ENCODE measurements around the gene MAD1L1. TPM values are rescaled to one million over a fixed set of nuclear protein-coding genes. Genes with fewer than 3 reads are reported as not detected.
"Not testable (repeated sequence)": the region's sequence is repeated elsewhere in the genome, so short reads cannot be mapped to it uniquely, and the experiment has no call there.

The MAD1L1 gene
- polyA plus RNA-seq, 4 donors = 22.6 to 26.9 (median 24.6) TPM

DNA sequence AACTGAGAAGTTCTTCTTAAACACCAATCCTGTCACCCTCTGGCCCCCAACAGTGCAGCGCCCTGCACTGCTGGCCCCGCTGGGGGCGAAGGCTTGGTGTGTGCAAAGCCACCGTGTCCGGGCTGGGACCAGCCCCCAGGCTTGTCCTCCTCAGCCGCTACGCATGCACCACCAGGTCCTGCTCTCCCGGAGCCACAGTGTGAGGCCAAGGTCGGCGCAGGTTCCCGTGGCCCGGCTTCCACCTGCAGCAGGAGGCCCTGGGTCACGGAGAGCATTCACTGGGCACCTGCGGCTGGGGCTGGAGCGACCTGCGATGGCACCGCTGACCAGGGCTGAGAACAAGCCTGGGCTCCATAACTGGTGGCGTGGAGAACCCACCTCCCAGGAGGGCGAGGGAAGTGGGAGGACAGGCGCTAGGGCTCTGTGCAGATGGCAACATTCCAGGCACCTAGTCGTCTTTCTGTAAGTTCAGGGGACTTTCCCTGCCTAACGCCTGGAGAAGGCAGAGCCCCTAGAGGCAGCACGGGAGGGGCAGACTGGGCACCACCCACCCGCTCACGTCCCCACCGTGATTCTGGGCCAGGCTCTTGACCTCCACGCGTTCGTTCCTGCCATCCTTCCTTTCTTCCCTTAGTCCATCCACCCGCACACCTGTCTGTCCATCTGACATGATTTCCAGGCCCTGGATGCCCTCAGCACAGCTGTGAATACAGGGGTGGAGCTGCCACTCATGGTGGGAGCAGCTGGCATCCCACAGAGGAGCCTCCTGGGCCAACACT, 291.1 kb downstream of the MAD1L1 start:
- no peak for DNase-seq (ENCODE audit: low read depth in 4 of 4, low spot score in 3 of 4)

DNA sequence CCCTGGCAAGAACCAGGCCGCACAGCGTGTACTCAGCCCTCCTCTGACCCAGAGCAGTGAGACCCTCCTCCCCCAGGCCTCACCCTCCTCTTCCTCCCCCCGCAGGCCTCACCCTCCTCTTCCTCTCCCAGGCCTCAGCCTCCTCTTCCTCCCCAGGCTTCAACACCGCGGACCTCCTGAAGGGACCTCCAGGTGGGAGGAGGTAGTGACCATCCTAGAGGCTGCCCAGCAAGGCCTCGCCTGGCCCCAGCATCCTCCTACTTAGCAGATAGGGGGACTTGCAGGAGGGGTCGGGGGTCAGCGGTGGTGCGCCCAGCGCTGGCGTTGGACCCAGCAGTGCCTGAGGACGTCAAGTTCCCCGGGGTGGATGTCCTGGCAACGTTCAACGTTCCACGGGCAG, 291.9 kb downstream of the MAD1L1 start:
- DNase-seq (ENCODE audit: low read depth in 4 of 4, low spot score in 3 of 4) = no peak

- DNase-seq (ENCODE audit: low read depth in 4 of 4, low spot score in 3 of 4) = no peak
Measured at GRCh38 chr7:1940402-1940786, 292.4 kb downstream of the MAD1L1 start.

- no peak for DNase-seq (ENCODE audit: low read depth in 4 of 4, low spot score in 3 of 4)
Measured at GRCh38 chr7:1939434-1940401, 293.0 kb downstream of the MAD1L1 start.

- DNase-seq (ENCODE audit: low read depth in 4 of 4, low spot score in 3 of 4) = no peak
Measured at GRCh38 chr7:1938788-1939433, 293.8 kb downstream of the MAD1L1 start.

GRCh38 chr7:1937252-1937605, 295.5 kb downstream of the MAD1L1 start:
- no peak for DNase-seq (ENCODE audit: low read depth in 4 of 4, low spot score in 3 of 4)

DNA sequence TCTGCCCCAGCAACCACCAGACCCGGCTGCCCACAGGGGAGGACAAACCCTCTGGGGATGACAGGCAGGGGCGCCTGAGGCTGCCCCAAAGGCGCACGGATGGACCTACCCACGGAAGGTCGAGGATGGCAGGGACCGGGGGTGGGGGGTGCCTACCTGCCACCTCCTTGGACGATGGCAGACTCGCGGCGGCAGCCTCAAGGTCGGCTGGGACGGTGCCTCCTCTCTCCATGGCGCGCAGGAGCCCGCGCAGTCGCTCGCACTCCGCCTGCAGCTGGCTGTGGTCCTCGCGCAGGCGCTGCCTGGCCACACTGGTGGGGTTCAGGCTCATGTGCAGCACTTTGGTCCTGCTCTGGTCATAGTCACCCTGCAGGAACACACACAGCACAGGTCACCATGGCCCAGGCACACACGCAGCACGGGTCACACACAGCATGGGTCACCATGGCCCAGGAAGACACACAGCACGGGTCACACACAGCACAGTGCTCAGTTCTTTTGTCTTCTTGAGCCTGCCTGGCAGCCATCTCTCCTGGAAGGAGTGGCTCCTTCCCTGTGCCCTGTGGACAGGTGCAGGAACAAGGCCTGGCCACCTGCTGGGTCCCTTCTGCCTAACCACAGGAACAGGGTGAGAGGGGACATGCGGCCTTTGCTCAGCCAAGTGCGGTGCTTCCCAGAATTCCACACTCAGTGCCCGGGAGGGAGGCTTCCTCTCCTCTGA, 296.1 kb downstream of the MAD1L1 start:
- no peak for DNase-seq (ENCODE audit: low read depth in 4 of 4, low spot score in 3 of 4)

GRCh38 chr7:1936006-1936310, 296.8 kb downstream of the MAD1L1 start:
- DNase-seq (ENCODE audit: low read depth in 4 of 4, low spot score in 3 of 4) = no peak

GRCh38 chr7:1935176-1936005, 297.4 kb downstream of the MAD1L1 start:
- no peak for DNase-seq (ENCODE audit: low read depth in 4 of 4, low spot score in 3 of 4)

DNA sequence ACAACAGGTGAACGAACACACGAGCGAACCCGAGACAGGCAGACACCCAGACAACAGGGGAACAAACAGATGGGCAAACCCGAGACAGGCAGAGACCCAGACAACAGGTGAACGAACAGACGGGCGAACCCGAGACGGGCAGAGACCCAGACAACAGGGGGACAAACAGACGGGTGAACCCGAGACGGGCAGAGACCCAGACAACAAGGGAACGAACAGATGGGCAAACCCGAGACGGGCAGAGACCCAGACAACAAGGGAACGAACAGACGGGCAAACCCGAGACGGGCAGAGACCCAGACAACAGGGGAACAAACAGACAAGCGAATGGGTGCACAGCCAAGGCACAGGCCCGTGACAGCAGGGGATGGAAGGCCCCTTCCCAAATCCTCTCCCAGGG, 298.0 kb downstream of the MAD1L1 start:
- DNase-seq (ENCODE audit: low read depth in 4 of 4, low spot score in 3 of 4) = no peak

DNA sequence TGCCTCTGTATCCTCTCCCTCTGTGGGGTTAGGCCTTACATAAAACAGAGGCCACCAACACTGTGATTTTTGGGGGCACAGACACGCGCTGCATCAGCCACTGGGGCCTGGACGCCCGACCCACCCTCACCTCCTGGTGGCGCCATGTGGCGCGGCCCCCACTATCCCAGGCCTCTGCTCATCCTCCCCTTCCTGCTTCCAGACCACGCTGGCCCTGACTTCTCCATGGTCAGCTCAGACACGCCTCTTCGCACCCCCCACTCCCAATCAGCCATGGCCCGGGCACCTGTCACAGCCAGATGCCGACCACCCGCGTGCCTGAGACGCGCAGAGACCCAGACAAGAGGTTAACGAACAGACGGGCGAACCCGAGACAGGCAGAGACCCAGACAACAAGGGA, 298.7 kb downstream of the MAD1L1 start:
- DNase-seq (ENCODE audit: low read depth in 4 of 4, low spot score in 3 of 4) = no peak

- no peak for DNase-seq (ENCODE audit: low read depth in 4 of 4, low spot score in 3 of 4)
Measured at GRCh38 chr7:1933066-1933750, 299.5 kb downstream of the MAD1L1 start.

GRCh38 chr7:1931951-1932270, 300.8 kb downstream of the MAD1L1 start:
- no peak for DNase-seq (ENCODE audit: low read depth in 4 of 4, low spot score in 3 of 4)

GRCh38 chr7:1931256-1931950, 301.3 kb downstream of the MAD1L1 start:
- no peak for DNase-seq (ENCODE audit: low read depth in 4 of 4, low spot score in 3 of 4)

DNA sequence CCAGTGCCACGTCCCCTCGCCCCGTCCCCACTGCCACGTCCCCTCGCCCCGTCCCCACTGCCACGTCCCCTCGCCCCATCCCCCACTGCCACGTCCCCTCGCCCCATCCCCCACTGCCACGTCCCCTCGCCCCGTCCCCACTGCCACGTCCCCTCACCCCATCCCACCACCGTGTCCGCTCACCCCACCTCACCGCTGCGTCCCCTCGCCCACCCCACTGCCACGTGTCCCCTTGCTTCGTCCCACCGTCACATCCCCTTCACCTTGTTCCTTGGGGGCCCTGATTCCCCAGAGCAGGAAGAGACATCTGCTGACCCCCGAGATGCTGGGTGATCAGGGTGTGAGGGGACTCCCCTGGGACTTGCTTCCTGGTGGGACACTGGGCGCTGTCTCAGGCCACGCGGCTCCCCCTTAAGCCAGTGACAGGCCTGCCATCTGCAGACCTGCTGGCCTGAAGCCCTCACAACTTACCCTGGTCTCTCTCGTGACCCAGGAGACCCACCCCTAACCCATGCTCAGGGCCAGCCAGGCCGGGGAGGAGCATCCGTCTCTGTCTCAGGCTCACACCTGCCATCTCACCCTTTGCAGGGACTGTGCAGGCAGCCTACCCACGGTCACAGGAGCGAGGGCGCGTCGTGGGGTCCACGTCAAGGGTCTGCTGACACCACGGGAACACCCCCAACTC, 302.2 kb downstream of the MAD1L1 start:
- no peak for DNase-seq (ENCODE audit: low read depth in 4 of 4, low spot score in 3 of 4)

DNA sequence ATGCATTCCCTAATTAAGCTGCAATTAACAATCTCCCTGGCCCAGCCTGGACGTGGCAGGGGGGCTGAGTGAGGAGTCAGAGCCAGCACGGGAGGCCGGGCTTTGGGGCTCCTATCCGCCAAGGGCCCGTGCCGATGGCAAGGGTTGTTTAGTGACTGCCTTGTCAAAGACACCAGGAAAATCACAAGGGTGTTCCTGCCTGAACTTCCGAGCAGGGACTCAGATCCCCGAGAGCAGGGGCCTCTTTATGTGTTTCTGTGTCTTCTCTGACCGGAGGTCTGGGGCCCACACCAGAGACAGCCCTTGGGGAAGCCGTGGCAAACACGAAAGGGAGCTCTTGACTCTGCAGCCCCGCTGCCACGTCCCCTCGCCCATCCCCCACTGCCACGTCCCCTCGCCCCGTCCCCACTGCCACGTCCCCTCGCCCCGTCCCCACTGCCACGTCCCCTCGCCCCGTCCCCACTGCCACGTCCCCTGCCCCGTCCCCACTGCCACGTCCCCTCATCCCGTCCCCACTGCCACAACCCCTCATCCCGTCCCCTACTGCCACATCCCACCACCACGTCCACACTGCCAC, 303.3 kb downstream of the MAD1L1 start:
- not testable (repeated sequence) for DNase-seq (ENCODE audit: low read depth in 4 of 4, low spot score in 3 of 4)

DNA sequence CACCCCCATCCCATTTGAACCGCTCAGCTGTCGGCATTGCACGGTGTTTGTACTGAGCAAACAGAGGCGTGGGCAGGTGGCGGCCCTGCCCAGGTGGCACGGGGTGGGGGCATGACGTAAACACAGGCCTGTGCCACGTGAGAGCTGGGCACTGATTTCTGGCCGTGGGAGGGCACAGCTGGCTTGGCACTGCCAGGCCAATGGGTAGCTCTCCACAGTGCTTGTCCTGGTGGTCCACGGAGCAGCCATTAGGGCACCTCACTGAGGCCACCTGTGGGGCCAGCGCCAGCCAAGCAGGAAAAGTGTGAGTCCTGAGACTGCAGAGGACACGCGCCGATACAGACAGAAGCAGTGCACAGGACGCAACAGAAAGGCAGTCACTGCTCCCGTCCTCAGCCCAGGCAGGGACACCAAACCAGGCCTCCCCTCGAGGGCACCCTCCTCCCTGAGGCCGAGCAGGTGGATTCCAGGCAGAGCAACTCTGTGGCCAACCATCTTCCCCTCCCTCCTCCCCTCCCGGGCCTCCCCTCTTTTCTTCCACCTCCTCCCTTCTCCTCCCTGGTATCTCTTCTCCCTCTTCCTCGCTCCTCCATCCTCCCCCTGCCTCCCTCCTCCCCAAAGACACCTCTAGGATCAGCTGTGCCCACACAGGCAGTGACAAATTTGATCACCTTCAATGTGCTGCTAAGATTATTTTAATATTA, 303.9 kb downstream of the MAD1L1 start:
- DNase-seq (ENCODE audit: low read depth in 4 of 4, low spot score in 3 of 4) = no peak
